Body of pancreas (tissue), 4 donors: Measurements from ENCODE around the gene TMEM52.

Experiments used
- POLR2A ChIP-seq, 3 donors: fragments of 450-650 bp; IDR thresholded peaks; one replicate each; pipeline ENCODE4 v1.6.1; 2016; ENCODE audit warnings: antibody characterized with exemption in 3 of 3, mild to moderate bottlenecking in 2 of 3
- TF ChIP-seq, protein P1 (sequence below), 7 experiments: fragments of 450-650 bp in 4 of 7; fragments of 200-600 bp in 3 of 7; sonication (generic) in 3 of 7; IDR thresholded peaks; one replicate each; pipeline ENCODE4 v1.5.1; 2016 to 2019; ENCODE audit warnings: antibody characterized with exemption in 7 of 7

DNA sequence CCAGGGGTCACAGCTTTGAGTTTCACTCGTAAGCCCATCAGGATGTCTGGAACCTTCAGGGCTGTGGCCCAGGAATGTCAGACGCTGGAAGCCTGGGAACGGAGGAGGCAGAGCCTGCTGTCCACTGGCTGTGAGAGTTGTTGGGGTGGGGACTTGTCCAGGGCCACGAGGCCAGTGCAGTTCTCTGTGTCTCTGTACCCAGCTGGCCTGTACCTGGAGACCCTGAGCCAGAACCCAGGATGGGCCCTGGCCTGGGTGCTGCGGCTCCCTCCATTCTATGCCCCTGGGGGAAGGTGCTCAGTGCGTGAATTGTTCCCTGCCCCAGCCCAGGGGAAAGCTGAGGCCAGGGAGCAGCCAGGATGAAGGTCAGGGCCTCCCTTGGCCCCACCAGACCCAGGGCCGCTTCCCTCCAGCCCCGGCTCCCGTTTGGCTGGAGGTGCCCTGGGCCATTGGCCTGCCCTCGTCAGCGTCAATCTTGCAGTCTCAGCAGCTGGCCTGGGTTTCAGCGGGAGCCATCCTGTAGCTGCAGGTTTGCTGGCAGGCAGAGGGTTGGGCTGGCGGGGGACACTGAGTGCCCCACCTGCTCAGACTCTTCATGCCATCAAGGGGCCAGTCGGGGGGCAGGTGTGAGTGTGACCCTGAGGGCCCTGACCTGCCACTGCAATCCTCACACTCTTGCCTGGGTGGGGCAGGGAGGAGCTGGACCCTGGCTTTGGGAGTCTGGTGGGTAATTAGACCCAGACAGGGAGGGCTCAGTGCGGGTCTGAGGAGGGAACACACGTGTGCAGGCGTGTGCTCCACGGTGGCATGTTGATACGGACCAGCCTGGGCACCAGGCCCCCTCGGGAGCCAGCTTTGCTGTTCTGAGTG lies 4.7 kb downstream of the TMEM52 start:
- TF ChIP-seq, protein P1, sequence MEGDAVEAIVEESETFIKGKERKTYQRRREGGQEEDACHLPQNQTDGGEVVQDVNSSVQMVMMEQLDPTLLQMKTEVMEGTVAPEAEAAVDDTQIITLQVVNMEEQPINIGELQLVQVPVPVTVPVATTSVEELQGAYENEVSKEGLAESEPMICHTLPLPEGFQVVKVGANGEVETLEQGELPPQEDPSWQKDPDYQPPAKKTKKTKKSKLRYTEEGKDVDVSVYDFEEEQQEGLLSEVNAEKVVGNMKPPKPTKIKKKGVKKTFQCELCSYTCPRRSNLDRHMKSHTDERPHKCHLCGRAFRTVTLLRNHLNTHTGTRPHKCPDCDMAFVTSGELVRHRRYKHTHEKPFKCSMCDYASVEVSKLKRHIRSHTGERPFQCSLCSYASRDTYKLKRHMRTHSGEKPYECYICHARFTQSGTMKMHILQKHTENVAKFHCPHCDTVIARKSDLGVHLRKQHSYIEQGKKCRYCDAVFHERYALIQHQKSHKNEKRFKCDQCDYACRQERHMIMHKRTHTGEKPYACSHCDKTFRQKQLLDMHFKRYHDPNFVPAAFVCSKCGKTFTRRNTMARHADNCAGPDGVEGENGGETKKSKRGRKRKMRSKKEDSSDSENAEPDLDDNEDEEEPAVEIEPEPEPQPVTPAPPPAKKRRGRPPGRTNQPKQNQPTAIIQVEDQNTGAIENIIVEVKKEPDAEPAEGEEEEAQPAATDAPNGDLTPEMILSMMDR (IDR thresholded peaks at IDR 0.05) = no peak
- TF ChIP-seq POLR2A (IDR thresholded peaks at IDR 0.05) = no peak
